GM12891 (cell line): Measurements from ENCODE around the gene SMARCC1.

Experiments used
- POLR2A ChIP-seq: IDR thresholded peaks from 2 replicates; pipeline ENCODE4 v1.6.1; 2011; ENCODE audit warnings: low read depth, low read length, control low read depth
- POLR2AphosphoS5 ChIP-seq: IDR thresholded peaks from 2 replicates; pipeline ENCODE4 v1.6.1; 2011; ENCODE audit warnings: low read depth, low read length, control low read depth
- TAF1 ChIP-seq: IDR thresholded peaks from 2 replicates; pipeline ENCODE4 v1.6.1; 2011; ENCODE audit warnings: low read depth, low read length, control low read depth

GRCh38 chr3:47611576-47611975 is 170.1 kb downstream of the SMARCC1 start:
- TF ChIP-seq POLR2A (no peak), TAF1 (no peak), POLR2AphosphoS5 (no peak)
